ENCODE measurements around the gene CCNJL. TPM values are rescaled to one million over a fixed set of nuclear protein-coding genes. Genes with fewer than 3 reads are reported as not detected.
"Not testable (repeated sequence)": the region's sequence is repeated elsewhere in the genome, so short reads cannot be mapped to it uniquely, and the experiment has no call there.

Gene CCNJL
- total RNA-seq, 1 experiment from 2014 or later = 10.5 TPM

DNA sequence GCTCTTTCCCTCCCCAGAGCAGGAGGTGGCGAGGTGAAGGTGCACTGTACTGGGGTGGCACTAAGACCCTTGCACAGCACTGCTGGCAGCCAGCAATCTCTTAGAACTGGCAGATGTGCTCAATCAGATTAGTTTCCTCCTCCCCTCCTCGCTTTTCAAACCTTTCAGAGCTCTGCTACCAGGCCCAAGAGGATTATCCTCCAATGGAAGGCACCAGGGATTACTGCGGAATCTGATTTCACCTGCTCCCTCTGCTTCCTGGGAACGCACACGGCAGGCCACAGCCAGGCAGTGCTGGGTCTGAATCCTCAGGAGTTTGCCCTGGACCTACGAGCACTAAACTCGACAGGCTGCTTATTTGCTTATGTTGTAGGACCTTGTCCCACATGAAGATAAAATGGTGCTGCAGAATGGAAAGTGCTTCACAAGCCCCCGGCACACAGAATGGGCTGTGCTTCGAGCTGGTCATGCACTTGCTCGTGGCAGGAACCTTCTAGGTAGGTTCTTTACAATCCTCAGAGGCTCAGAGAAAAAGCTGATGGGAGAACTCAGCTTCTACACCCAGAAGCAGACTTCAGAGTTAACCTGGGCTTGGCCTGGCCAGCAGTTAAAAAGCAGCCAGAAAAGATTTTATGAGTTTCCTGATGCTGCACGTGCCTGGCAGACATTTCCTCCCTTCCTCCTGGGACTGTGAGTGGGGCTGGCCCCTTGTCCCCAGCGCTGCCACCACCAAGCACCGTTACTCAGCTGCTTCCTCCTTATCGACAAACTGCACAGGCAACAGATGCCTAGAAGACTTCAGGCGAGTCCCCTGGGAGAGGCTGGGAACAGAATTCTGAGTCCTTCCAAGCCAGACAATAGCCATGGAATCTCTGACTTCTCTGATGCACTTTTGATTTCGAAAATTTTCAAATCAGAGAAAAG lies 50.0 kb downstream of the CCNJL start:
- DNase-seq (ENCODE audit: low spot score) = no peak

DNA sequence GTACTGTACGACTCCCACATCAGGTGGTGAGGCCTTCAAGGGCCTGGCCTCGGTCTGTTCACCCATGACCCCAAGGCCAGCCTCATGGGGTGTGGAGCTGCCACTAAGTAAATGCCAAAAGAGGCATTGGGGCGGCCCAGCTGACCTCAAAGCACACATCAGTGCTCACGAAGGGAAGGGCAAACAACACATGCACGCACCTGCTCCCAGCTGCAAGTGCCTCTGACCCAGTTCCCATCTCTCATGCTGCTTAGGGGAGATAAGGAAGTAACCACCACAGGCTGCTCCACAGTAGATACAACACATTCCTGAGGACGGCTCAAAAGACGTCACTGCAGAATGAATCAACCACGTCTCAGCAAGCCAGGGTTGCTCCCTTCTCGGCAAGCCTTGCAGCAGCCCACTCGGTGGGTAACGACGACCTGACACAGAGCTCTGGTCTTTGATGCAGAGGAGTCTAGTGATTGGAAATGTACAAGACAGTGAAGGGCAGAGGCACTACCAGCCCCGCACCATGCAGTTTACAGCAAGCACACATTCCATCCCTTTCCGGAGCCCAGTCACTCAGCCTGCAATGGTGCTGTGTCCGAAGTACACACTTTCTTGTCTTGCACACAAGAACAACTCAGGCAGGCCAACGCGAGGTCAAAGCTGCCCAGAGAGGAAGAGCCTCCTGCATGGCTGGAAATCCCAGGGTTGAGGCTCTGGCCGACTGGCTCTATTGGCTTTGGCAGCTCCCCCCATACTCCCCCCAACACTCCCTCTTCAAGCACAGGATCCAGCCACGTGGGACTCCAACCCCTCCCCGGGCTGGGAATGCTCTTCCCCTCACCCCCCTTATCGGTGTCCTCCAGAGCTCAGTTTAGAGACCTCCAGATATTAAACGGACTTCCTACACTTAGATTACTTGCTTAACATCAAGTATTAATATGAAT lies 51.2 kb downstream of the CCNJL start:
- DNase-seq (ENCODE audit: low spot score) = peak; percentile 43

GRCh38 chr5:160260006-160260775 lies 52.2 kb downstream of the CCNJL start:
- DNase-seq (ENCODE audit: low spot score) = no peak

GRCh38 chr5:160259341-160259740 lies 53.0 kb downstream of the CCNJL start:
- DNase-seq (ENCODE audit: low spot score) = no peak

DNA sequence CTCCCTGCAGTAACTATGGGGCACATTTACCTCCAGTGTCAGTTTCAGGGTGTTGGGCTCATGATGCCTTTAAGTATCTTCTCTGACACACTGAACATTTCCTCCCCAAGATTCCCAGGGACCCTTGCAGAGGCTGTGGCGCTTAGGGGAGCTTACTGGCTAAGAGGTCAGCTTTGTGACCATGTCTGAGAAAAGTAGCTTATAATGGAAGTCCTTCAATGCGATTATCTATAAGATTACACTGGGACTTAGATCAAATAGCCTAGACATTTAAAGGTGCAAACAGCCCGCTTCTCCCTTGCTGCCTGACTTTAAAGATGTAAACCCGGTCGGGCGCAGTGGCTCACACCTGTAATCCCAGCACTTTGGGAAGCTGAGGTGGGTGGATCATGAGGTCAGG lies 57.7 kb downstream of the CCNJL start:
- DNase-seq (ENCODE audit: low spot score) = no peak

DNA sequence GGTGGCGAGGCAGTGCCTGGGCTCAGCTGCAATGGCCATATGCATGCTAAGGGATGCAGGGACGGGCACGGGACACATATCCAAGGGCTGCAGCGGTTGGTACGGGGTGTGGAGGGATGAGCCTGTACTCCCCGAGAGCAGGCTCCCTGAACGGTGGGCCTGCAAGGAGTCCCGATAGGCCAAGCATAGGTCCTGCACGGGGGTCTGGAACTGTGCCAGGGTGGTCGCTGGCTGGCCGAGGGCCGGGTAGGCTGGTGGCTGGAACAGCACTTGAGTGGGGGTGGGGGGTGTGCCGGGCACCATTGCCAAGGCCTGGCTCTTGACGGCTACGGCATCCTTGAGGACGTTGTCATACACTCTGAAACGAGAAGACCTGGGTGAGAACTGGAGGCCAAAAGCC lies 58.9 kb downstream of the CCNJL start:
- DNase-seq (ENCODE audit: low spot score) = no peak

DNA sequence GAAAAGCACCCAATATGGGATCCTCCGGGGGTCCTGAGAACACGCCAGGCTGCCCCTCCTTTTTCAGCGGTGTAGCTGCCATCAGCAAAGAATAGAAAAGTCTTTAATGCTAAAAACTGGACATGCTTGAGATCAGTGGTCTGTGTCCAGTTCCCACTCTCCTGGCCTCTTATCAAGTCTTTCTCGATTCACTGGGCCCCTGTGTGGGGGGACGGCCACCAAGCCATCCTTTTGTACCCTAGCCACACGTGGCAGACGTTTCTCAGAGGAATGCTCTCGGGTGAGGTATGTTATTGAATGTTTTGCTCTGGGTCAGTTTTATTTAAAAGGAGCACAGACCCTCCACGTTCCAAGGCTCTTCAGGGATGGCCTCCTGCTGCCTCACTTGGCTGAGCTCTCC lies 59.4 kb downstream of the CCNJL start:
- DNase-seq (ENCODE audit: low spot score) = no peak

DNA sequence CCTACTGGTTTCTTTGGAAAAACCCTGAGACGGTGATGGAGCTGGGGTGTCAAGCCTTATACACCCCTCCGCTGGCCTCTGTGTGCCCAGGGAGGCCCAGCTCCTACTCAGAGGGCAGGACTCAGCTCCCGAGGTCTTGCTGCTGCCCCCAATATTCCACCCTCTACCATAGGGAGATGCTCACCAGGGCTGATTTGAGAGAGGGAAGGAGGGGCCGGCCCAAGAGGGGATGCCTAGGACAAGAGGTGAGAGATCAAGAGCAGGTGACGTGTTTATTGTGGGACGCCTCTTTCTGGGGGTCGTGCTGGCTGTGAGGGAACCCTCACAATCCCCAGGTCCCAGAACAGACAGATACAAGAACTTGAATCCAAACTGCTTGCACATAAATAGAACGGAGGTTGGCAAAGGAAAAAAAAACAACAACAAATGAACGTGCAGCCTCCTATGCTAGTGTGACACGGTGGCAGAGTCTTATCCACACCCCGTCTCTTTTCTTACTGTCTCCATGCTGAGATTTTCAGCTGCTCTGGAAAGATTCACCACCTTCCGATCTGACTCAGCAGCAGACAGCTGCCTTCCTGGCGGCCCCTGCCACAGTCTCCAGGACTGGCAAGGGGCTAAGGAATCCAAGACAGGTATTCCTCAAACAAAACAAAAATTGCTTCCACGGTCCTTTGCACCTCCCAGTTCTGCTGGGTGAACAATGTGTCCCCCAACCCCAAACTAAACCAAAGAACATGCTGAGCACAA lies 60.8 kb downstream of the CCNJL start:
- DNase-seq (ENCODE audit: low spot score) = no peak

DNA sequence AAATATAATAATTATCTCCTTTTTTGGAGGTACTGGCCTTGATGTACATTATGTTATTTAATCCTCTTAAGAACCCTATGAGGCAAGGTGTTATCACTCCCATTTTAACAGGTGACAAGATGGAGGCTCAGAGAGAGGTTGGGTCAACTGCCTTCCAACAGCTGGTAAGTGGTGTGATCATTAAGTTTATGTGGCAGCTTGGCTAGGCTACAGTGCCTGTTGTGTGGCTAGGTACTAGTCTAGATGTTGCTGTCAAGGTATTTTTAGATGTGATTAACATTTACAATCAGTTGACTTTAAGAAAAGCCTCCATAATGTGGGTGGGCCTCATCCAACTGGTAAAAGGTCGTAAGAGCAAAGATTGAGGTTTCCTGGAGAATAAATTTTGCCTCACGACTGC lies 61.5 kb downstream of the CCNJL start:
- no peak for DNase-seq (ENCODE audit: low spot score)

- no peak for DNase-seq (ENCODE audit: low spot score)
Observed at GRCh38 chr5:160250226-160250625, 62.1 kb downstream of the CCNJL start.

GRCh38 chr5:160249570-160249969 lies 62.8 kb downstream of the CCNJL start:
- DNase-seq (ENCODE audit: low spot score) = not testable (repeated sequence)

- no peak for DNase-seq (ENCODE audit: low spot score)
Observed at GRCh38 chr5:160245506-160246086, 66.8 kb downstream of the CCNJL start.

- DNase-seq (ENCODE audit: low spot score) = peak; percentile 11
Observed at GRCh38 chr5:160242145-160242544, 70.2 kb downstream of the CCNJL start.

- no peak for DNase-seq (ENCODE audit: low spot score)
Observed at GRCh38 chr5:160240350-160240749, 72.0 kb downstream of the CCNJL start.

GRCh38 chr5:160237571-160238093 lies 74.7 kb downstream of the CCNJL start:
- DNase-seq (ENCODE audit: low spot score) = no peak

DNA sequence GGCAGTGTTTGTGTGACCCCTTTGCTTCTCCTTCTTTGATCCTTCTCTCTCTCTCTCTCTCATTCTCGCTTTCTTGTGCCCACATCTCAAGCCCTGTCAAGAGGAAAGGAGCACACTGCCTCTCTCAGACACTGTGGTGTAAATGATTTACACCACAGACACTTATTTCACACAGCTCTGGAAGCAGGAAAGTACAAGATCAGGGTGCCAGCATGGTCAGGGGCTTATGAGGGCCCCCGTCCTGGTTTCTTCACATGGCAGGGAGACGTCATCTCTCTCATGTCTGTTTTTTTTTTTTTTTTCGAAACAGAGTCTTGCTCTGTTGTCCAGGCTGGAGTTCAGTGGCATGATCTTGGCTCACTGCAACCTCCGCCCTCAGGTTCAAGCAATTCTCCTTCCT lies 76.6 kb downstream of the CCNJL start:
- no peak for DNase-seq (ENCODE audit: low spot score)

DNA sequence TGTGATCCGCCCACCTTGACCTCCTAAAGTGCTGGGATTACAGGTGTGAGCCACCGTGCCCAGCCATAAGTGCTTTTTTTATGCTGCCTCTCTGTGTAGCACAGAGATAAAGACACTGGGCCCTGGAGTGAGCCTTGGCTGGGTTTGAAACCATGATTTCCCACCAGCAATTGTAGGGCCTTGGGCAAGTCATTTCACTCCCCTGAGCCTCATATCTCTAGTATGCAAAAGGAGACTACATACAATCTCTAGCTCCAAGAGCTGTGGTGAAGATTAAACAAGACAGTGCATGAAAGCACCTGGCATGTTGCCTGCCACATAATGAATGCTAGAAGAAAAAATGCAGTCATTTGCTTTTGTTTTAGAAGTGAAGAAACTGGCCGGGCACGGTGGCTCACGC lies 79.1 kb downstream of the CCNJL start:
- no peak for DNase-seq (ENCODE audit: low spot score)

GRCh38 chr5:160231783-160232342 lies 80.5 kb downstream of the CCNJL start:
- peak; percentile 11 for DNase-seq (ENCODE audit: low spot score)

DNA sequence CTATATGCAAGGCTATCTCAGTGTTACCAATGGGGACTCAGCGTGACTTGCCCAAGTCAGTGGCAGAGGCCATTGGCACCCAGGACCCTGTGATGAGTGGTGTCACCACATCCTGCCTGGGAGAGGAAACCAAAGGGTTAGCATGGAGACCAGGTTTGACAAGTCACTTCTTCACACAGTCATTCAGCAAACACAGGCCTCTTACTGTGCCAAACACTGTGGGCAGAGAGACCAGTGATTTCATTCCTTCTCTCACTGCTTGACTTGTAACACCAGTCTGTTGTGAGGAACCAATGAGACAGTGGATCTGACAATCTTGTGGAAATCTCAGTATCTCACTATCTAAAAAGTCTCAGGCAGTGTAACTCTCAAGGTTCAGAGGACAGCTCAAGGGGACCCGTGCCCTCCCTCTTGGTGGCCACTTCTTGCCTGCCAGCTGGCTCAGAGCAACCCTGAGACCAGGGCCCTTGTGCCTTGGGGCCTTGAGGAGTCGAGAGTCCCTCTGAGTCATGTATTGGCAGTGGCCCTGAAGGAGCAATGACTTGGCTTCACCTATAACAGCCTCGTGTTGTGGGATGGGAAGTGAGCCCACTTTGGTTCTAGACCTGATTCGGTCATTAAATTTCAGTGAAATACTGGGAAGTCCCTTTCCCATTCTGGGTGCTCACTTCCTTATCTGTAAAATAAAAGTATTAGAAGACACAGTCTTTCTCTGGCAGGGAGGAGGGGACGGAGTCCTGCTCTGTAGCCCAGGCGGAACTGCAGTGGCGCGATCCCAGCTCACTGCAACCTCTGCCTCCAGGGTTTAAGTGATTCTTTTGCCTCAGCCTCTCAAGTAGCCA lies 81.5 kb downstream of the CCNJL start:
- DNase-seq (ENCODE audit: low spot score) = peak; percentile 85
